GM19397 (cell line): ENCODE measurements around the gene DDX60.
"Not testable (repeated sequence)": the region's sequence is repeated elsewhere in the genome, so short reads cannot be mapped to it uniquely, and the experiment has no call there.

ENCODE experiments used
- ATAC-seq: cut with Tn5 transposase; IDR thresholded peaks from one replicate; pipeline ENCODE4 v1.9.1; 2021; ENCODE audit warnings: mild to moderate bottlenecking, moderate library complexity; ENCODE audit not compliant: unreplicated experiment

The DDX60 gene

GRCh38 chr4:168218645-168219044, 99.9 kb downstream of the DDX60 start:
- no peak for ATAC-seq

- not testable (repeated sequence) for ATAC-seq
Measured at GRCh38 chr4:168213511-168213910, 105.0 kb downstream of the DDX60 start.

GRCh38 chr4:168212656-168213055, 105.9 kb downstream of the DDX60 start:
- ATAC-seq, result no peak

GRCh38 chr4:168208957-168209614, 109.5 kb downstream of the DDX60 start:
- no peak for ATAC-seq

GRCh38 chr4:168203233-168203911, 115.2 kb downstream of the DDX60 start:
- ATAC-seq, result no peak

GRCh38 chr4:168200685-168201084, 117.9 kb downstream of the DDX60 start:
- no peak for ATAC-seq

GRCh38 chr4:168199260-168199957, 119.1 kb downstream of the DDX60 start:
- ATAC-seq, result no peak

- ATAC-seq, result no peak
Measured at GRCh38 chr4:168197926-168198325, 120.6 kb downstream of the DDX60 start.

- peak; percentile 69 for ATAC-seq
Measured at GRCh38 chr4:168188754-168189153, 129.8 kb downstream of the DDX60 start.

- ATAC-seq, result no peak
Measured at GRCh38 chr4:168183717-168184571, 134.6 kb downstream of the DDX60 start.

GRCh38 chr4:168177546-168178149, 140.9 kb downstream of the DDX60 start:
- no peak for ATAC-seq

GRCh38 chr4:168174308-168174707, 144.2 kb downstream of the DDX60 start:
- no peak for ATAC-seq

- no peak for ATAC-seq
Measured at GRCh38 chr4:168167714-168168284, 150.8 kb downstream of the DDX60 start.
